Panc1 (cell line): ENCODE data around the gene TEX52. TPM values are rescaled to one million over a fixed set of nuclear protein-coding genes. Genes with fewer than 3 reads are reported as not detected.
A peak's percentile ranks its signal among the peaks of the same experiment; 100 is the strongest.

Experiments used
- ATAC-seq: fragments of 200-7000 bp; cut with Tn5 transposase; 2 replicates; pipeline ENCODE4 v1.9.1; 2020; ENCODE audit warnings: mild to moderate bottlenecking, moderate library complexity
- BruUV-seq: library from RNA; stranded (reverse); fragments of 400-500 nt; replicated peaks from 2 replicates; lab custom pipeline; 2021; lab: Mats Ljungman, UMichigan
- CTCF ChIA-PET: fragments of 300-600 bp; sonication (Branson Sonifier 250); formaldehyde crosslinking; loops from one replicate; lab custom pipeline; 2022; ENCODE audit warnings: antibody characterized with exemption; lab: Charles Lee
- POLR2A ChIA-PET: fragments of 300-600 bp; sonication (Branson Sonifier 250); formaldehyde crosslinking; loops from one replicate; lab custom pipeline; 2022; ENCODE audit warnings: antibody characterized with exemption; lab: Charles Lee
- DNase-seq: peaks from one replicate; pipeline ENCODE4 v3.0.0-alpha.2; 2010; ENCODE audit warnings: low read depth, low spot score
- H3K27ac ChIP-seq: 2 replicates; pipeline ENCODE4 v1.5.1; 2011; ENCODE audit warnings: mild to moderate bottlenecking, low read length, inconsistent platforms
- H3K27me3 ChIP-seq: fragments of 200-500 bp; sonication (Bioruptor generic); 2 replicates; pipeline ENCODE4 v1.6.0; 2014; ENCODE audit warnings: low read length, inconsistent platforms; ENCODE audit not compliant: control insufficient read depth, insufficient read depth
- H3K36me3 ChIP-seq: fragments of 200-500 bp; sonication (Bioruptor generic); 2 replicates; pipeline ENCODE4 v1.5.1; 2014; ENCODE audit warnings: inconsistent platforms, mild to moderate bottlenecking, low read length, moderate library complexity; ENCODE audit not compliant: control insufficient read depth, insufficient read depth
- H3K4me1 ChIP-seq: 2 replicates; pipeline ENCODE4 v1.5.1; 2011; ENCODE audit warnings: inconsistent platforms, mild to moderate bottlenecking, low read length, moderate library complexity; ENCODE audit not compliant: control insufficient read depth, insufficient read depth
- H3K4me3 ChIP-seq, 2 experiments: 2 replicates each; pipeline ENCODE4 v1.5.1; 2011 to 2012; ENCODE audit warnings: low read depth in 2 of 2, low read length in 2 of 2, mild to moderate bottlenecking in 2 of 2, inconsistent platforms in 1 of 2, moderate library complexity in 1 of 2
- H3K9me3 ChIP-seq: fragments of 200-500 bp; sonication (Bioruptor generic); 2 replicates; pipeline ENCODE4 v1.5.1; 2014; ENCODE audit warnings: low read depth, mild to moderate bottlenecking, inconsistent platforms, low read length, moderate library complexity; ENCODE audit not compliant: control insufficient read depth, insufficient read depth
- CTCF ChIP-seq: fragments of 450-650 bp; IDR thresholded peaks from 2 replicates; pipeline ENCODE4 v1.5.1; 2017; ENCODE audit warnings: mild to moderate bottlenecking
- POLR2AphosphoS5 ChIP-seq: IDR thresholded peaks from 2 replicates; pipeline ENCODE4 v1.6.1; 2012; ENCODE audit warnings: mild to moderate bottlenecking, low read depth, low read length, moderate library complexity
- SIN3A ChIP-seq: IDR thresholded peaks from 2 replicates; pipeline ENCODE4 v1.6.1; 2012; ENCODE audit warnings: low read depth, mild to moderate bottlenecking, low read length, moderate library complexity, borderline replicate concordance; ENCODE audit not compliant: insufficient read depth
- TCF7L2 ChIP-seq: IDR thresholded peaks from 2 replicates; pipeline ENCODE4 v1.6.1; 2011; ENCODE audit warnings: mild to moderate bottlenecking, low read depth, low read length, inconsistent platforms
- in situ Hi-C: cut with HindIII; loops from 2 replicates; pipeline ENCODE4 v1.10.0; 2016; ENCODE audit warnings: low sequenced_read_pairs, low pct_unique_long_range_greater_than_20kb
- intact Hi-C: fragments of 100-400 bp; cut with micrococcal nuclease; formaldehyde crosslinking; loops from one replicate; pipeline ENCODE4 v1.10.0; 2022; ENCODE audit not compliant: unreplicated experiment
- total RNA-seq: library from RNA; stranded (reverse); gene quantifications from one replicate; pipeline ENCODE4 v1.2.1, GENCODE V29; 2021; ENCODE audit not compliant: unreplicated experiment
- TF ChIP-seq, protein P1 (sequence below), 2 experiments: IDR thresholded peaks; 2 replicates each; pipeline ENCODE4 v1.6.1; 2011 to 2012; ENCODE audit warnings: low read depth in 2 of 2, control low read depth in 1 of 2, low read length in 1 of 2, mild to moderate bottlenecking in 1 of 2, moderate library complexity in 1 of 2; ENCODE audit not compliant: insufficient read depth in 1 of 2

Gene TEX52
- total RNA-seq, 1 experiment from 2014 or later = not detected

- no peaks in the 10 kb centered on the region for H3K27me3 ChIP-seq
- intact Hi-C loops (no loop called here), in situ Hi-C loops (no loop called here)
- POLR2A ChIA-PET = no interaction called here
- no peaks in the 10 kb centered on the region for H3K9me3 ChIP-seq
- TSS peak; percentile 34 for BruUV-seq
- no peaks in the 10 kb centered on the region for H3K36me3 ChIP-seq
- DNase-seq (no peak), ATAC-seq (peak; percentile 68; the same call in 1 of the 2 replicates)
- TF ChIP-seq, protein P1, sequence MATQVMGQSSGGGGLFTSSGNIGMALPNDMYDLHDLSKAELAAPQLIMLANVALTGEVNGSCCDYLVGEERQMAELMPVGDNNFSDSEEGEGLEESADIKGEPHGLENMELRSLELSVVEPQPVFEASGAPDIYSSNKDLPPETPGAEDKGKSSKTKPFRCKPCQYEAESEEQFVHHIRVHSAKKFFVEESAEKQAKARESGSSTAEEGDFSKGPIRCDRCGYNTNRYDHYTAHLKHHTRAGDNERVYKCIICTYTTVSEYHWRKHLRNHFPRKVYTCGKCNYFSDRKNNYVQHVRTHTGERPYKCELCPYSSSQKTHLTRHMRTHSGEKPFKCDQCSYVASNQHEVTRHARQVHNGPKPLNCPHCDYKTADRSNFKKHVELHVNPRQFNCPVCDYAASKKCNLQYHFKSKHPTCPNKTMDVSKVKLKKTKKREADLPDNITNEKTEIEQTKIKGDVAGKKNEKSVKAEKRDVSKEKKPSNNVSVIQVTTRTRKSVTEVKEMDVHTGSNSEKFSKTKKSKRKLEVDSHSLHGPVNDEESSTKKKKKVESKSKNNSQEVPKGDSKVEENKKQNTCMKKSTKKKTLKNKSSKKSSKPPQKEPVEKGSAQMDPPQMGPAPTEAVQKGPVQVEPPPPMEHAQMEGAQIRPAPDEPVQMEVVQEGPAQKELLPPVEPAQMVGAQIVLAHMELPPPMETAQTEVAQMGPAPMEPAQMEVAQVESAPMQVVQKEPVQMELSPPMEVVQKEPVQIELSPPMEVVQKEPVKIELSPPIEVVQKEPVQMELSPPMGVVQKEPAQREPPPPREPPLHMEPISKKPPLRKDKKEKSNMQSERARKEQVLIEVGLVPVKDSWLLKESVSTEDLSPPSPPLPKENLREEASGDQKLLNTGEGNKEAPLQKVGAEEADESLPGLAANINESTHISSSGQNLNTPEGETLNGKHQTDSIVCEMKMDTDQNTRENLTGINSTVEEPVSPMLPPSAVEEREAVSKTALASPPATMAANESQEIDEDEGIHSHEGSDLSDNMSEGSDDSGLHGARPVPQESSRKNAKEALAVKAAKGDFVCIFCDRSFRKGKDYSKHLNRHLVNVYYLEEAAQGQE (IDR thresholded peaks at IDR 0.05; ENCODE audit: insufficient read depth in 1 of 2, low read depth in 2 of 2, low read length in 1 of 2) = no peak
- TF ChIP-seq CTCF (no peak), POLR2AphosphoS5 (no peak), TCF7L2 (no peak), SIN3A (no peak)
- peaks cover 22% of the 10 kb centered on the region for H3K4me1 ChIP-seq
- no peak overlapping the region for H3K4me3 ChIP-seq
- H3K27ac ChIP-seq = peak overlapping the region; percentile 3; the same call in 1 of the 2 replicates
- CTCF ChIA-PET = interaction anchor here (0.6 kb wide), 1 partner anchor 17 kb away, joined by 16 read pairs; no protein-coding TSS in a partner anchor
These were observed 45.5 kb upstream of the TEX52 start for GRCh38 chr12:2902272-2902880.

DNA sequence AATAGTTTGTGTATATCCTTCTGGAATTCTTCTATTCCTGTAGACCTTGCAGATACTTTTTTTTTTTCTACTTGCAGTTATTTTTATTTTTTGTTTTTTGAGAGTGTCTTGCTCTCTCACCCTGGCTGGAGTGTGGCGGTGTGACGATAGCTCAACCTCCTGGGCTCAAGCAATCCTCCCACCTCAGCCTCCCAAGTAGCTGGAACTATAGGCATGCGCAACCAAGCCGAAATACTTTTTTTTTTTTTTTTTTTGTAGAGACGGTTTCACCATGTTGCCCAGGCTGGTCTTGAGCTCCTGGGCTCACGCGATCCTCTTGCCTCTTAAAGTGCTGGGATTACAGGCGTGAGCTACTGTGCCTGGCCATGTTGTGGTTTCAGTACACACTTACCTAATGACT lies 43.8 kb upstream of the TEX52 start:
- ChIA-PET POLR2A (no interaction called here), CTCF (interaction anchor here (0.6 kb wide), 1 partner anchor 1668 kb away, joined by 3 read pairs; no protein-coding TSS in a partner anchor)
- Histone ChIP-seq H3K36me3 (no peaks in the 10 kb centered on the region; the same call in 1 of the 2 replicates), H3K27ac (no peak overlapping the region), H3K27me3 (no peaks in the 10 kb centered on the region), H3K4me3 (no peak overlapping the region), H3K4me1 (peaks cover 22% of the 10 kb centered on the region), H3K9me3 (no peaks in the 10 kb centered on the region)
- no TSS peak for BruUV-seq
- TF ChIP-seq CTCF = no peak
- TF ChIP-seq, protein P1 (IDR thresholded peaks at IDR 0.05; ENCODE audit: insufficient read depth in 1 of 2, low read depth in 2 of 2, low read length in 1 of 2) = no peak
- TF ChIP-seq TCF7L2 = no peak
- no peak for TF ChIP-seq SIN3A
- in situ Hi-C loops (no loop called here), intact Hi-C loops (no loop called here)
- DNase-seq (no peak), ATAC-seq (no peak)
